GM18502 (cell line): ENCODE data around the gene DEDD2.

Experiments
- ATAC-seq: cut with Tn5 transposase; IDR thresholded peaks from one replicate; pipeline ENCODE4 v1.9.1; 2021; ENCODE audit warnings: mild to moderate bottlenecking; ENCODE audit not compliant: unreplicated experiment, poor library complexity

Gene DEDD2

DNA sequence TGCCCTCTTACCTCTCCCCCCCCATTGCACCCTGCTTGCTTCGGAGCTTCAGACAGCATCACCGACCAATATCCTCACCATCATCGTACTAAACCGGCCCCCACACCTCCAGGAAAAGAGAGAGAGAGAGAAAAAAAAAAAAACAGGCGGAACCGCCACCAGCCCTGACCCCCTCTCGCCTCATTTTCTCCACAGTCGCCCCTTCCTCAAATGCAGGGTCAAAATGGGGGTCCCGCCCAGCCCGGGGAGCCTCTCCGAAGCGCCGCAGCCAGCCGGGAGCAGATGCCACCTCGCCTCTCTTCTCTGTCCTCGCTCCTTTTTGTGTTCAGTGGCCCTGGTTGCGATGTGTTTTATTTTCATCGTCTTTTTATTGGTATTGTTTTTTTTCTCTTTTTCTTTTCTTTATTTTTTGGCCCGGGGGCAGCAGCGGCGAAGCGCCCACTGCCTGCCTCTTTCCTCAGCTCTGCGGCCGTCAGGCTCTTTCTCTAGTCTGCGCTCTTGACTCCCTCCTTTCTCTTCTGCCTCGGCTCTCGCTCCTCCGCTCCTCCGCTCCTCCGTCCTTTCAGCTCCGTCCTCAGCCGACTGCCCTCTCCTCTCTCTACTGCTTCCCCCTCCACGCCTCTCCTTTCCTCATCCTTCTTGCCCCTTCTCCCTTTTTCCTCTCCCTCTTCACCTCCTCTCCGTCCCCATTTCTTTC, 41.4 kb downstream of the DEDD2 start:
- no peak for ATAC-seq

DNA sequence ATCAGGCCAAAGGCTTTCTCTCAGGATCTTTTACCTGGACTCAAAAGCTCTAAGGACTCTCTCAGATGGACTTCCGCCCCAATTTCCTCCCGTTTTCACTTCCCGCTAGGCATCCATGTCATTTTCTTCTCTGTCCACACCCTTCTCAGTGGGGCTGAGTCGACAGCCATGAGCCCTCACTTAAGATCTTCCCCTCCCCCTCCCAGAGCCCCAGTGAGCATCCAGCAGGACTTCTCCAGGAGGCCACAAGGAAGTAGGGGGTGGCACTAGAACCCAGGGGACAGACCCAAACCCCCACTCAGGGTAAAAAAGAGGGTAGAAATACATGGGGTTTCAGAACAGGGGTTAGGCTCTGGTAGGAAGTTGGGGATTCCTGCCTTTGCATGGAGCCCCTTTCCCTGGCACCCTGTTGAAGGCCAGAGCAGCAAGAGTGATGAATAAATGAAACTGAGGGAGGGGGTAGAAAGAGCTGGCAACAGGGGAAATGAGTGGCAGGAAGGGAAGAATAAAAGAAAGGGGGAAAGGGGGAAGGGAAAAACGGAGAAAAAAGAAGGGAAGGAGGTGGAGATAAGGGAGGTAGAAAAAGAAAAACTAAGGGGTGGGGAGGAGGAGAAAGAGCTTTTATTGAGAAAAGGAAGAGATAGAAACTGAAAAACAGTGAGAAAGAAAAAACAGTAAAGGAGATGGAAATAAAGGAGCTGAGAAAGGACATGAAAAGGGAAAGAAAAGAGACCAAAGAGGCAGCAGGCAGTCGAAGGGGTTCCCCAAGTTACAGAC, 42.3 kb downstream of the DEDD2 start:
- ATAC-seq, result no peak

DNA sequence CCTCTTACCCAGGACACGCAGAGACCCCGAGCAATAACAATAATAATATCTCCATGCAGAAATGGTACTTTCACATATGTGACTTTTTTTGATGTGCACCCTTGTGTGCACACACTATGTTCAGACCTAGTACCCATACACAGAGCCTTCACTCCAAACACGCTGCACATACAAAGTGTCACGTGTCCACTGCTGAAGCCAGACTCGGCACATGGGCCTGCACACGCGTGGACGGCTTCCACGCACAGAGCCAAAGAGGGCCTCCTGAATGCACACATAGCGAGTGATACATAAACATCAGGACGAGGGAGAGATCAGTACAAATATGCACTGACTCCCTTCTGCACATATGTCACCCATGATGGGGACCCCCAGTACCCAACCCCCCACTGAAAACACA, 43.3 kb downstream of the DEDD2 start:
- no peak for ATAC-seq

DNA sequence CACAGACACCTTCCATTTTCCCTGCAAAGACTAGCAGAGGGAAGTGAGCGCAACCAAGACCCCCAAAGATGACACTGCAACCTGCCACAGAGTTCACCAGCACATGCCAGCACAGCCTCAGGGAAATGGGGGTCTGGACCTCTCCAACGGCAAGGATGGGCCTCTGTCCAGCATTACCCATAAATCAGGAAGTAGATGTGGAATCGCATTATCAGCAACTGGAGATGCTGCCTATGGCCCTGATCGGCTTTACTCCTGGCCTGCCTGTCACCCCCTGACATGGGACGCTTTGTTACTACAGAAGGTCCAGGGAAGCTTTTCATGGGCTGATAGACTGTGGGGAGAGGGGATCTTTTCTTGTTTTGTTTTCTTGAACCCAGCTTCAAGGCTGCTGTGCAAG, 43.8 kb downstream of the DEDD2 start:
- no peak for ATAC-seq

DNA sequence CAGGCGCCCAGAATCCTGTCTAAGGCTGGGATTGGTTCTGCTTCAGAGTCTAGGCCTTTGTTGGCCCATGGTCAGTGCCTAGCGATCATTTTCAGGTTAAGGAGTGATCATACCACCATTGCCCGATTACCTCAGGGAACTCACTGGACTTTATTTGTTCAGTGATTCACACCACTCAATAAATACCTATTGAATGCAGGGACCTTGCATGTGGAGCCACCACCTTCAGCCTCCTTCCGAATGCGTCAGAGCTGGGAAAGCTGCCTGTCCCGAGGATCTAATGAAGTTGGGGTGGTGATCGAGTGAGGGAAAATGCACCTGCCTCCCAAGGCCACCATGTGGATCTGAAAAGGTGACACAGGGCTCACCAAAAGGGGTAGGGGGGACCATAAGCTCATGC, 45.2 kb downstream of the DEDD2 start:
- ATAC-seq, result no peak

DNA sequence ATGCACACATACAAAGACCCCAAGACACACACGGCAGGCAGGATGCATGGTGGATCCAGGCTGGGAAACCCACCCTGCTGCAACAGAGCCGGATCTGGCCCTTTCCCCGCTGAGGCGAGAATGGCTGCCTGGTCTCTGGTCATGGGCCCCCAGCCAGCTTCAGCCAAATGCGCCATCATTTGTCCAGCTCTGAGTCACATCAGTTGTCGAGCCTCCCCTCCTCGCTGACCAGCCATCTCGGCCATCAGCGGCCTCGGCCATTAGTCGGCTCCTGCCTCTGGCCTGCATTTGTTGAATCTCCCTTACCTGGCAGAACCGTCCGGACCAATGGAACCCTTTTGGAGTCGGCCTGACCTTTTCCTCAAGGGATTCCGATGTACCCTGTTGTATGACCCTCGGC, 46.8 kb downstream of the DEDD2 start:
- ATAC-seq, result no peak

DNA sequence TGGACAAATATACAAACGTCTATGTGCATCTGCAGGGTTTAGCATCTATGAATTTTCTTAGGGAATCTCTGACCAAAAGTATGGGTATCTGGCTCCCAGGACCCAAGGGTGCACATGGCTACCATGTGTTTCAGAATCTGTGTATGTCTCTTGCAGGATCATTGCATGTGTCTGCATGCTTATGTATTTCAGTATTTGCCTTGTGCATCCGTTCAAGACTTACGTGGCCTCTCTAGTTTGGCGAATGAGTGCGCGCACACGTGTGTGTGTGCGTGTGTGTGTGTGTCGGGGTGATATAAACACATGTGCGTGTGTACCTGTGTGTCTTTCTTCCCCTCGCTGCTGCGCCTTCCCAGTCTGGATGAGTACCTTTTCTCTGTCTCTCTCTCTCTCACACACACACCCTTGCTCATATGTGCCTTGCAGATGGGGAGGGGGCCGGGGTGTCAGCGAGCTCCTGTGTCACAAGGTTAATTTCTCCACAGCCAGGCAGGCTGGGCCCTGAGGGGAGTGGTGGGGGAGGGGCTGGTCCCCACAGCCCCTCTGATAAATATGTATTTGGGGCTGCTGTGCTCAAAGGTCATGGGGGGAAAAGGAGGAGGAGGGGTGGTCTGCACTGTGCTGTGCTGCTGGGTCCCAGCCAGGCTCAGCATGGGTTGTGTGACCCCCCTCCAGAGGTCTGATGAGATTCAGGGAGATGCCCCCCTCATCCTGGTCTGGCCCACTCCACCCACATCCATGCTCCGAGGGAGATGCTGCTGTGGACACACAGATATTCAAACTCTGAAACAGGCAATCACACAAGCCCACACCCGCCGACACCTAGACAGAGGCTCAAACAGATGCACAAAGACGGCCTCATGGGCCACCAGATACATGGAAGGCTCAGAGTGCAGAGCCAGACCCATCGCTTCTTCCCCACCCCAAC, 47.7 kb downstream of the DEDD2 start:
- no peak for ATAC-seq

DNA sequence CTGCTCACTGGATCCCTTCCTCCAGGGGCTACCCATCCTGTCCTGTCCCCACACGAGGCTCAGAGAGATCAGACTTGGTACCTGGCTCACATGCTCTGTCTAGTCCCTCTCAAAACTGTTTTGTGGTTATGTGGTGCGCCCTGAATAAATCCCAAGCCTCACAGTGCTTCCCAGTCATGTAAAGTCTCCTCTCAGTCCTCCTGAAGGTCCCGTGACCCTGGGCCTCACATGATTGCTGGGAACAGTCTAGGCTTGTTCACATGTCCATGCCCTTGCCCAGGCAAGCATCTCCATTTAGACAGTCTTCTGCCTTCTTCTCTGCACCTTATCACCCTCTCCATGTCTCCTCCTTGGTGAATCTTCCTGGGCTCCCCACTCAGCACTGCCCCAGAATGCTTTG, 49.3 kb downstream of the DEDD2 start:
- ATAC-seq, result no peak

DNA sequence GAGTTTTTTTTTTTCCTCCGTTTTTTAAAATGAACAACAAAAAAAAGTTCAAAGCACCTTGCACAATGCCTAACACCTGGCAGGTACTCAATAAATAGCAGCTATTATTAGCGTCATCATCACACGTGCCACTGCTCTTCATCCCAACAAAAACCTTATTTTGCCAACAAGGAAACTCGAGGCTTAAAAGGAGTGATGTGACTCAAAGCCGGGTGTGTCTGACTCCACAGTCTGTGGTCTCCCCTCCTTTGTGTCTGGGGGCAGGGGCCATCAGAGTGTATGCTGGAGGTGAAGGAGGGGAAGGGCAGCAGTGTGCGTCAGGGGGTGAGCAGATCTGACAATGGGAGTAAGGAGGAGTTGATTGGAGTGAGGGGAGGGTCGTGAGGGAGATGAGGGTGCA, 51.2 kb downstream of the DEDD2 start:
- no peak for ATAC-seq

DNA sequence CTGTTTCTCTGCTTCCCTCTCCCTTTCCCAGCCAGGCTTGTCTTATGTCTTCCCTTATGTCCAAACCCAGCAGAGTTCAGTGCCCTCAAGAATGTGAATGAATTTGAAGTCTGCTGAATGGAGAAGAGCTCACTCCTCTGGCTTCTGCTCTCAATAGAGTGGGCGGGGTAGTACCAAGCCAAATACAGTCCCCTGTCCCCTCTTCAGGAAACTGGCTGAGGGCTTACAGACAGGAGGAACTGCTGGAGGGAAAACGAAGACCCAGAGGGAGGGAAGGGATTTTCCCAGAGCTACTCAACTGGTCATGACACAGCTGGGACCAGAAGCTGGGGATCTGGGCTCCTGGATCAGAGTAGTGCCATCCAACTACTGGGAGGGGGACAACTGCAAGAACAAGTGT, 52.3 kb downstream of the DEDD2 start:
- ATAC-seq, result no peak

DNA sequence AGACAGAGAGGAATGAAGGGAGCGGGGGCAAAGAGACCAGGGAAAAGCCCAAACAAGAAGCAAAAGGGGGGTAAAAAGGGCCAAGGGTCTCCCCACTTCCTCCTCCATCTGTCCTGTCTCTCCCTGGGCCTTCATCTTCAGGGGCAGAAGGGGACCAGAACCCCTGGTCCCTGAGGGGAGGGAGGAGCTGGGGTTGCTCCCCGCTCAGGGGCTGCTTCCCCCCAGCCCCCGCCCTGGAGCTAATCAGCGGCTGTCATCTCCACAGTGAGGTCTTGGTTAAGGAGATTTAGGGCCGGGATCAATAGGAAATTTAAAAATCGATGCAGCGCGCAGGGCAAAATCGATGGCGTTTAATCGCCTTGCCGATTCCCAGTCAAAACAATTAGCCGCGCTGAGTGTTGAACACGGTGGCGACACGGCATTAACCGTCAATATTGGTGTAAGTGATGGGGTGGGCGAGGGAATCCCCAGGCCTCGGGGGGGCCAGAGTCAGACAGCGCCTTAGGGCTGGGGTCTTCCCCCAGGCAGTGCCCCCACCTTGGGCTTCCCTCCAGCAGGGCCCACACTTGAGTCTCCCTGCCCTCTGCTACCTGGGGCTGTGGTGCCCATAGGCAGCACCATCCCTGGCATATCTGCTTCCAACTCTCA, 55.7 kb downstream of the DEDD2 start:
- no peak for ATAC-seq

DNA sequence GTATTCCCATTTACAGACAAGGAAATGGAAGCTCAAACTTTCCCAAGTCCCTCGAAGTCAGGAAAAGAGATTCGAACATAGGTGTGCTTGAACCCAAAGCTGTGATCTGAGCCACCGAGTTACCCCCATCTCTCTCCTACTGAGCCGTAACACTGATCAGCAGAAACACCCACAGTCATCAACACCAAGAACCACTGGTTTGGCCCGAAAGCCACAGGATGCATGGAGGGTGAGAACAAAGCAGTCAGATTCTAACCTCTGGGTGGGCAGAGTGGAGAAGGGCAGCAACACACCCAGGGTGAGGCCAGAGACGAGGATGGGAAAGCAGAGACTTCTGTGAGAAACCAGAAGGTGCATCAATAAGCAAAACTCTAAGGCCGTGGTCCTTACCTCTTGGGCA, 57.5 kb downstream of the DEDD2 start:
- no peak for ATAC-seq

DNA sequence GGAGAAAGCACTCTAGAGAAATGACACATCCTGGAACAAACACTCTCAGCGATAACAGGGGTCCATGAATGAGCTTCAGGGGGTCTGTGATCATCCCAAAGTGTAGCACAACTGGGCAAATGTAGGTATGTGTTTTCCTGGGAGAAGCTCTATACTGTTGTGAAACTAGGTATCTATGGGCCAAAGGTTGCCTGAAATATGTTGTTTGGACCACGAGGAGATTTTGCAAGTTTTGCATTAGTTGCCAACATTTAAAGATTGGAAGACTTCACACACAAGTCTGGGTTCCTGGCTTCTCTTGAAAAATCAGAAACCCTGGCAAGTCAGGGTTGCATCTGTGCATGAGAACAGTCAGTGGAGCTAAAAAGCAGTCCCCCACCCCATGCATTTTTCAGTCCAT, 58.6 kb downstream of the DEDD2 start:
- ATAC-seq, result no peak

DNA sequence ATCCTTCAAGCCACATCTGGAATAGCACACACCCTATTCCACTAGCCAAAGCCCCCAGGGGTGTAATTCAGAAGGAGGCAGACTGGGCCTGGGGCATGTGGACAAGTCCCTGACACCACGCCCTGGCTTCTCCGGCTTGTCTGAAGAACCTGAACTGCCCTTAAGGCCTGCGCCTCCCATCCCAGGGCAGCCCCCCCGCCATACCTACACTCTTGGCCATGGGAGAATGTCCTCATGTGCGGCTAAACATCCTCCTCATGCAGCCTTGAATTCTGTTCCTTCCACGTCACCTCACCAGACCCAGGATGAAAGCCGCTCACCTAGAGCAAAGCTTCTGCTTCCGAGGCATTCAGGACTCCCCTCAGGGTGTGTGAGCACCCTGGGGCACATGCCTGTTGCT, 60.9 kb downstream of the DEDD2 start:
- ATAC-seq, result no peak

DNA sequence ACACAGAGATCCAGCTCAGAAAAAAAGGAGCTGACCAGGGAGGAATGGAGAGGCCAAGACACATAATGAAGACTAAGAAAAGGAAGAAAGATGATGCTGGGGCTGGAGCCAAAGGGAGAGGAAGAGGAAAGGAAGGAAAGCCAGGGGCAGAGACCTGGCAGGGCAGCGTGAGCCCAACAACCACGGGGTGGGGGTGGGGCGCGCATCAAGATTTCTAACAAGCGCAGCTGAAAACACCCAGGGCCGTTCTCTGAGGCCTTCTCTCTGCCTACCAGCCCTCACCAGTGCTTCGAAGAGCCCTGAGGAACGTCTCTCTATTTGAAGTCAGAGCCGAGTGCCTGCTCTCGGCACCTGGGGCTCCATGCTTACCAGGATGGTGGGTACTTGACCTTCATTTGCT, 61.7 kb downstream of the DEDD2 start:
- ATAC-seq, result no peak

DNA sequence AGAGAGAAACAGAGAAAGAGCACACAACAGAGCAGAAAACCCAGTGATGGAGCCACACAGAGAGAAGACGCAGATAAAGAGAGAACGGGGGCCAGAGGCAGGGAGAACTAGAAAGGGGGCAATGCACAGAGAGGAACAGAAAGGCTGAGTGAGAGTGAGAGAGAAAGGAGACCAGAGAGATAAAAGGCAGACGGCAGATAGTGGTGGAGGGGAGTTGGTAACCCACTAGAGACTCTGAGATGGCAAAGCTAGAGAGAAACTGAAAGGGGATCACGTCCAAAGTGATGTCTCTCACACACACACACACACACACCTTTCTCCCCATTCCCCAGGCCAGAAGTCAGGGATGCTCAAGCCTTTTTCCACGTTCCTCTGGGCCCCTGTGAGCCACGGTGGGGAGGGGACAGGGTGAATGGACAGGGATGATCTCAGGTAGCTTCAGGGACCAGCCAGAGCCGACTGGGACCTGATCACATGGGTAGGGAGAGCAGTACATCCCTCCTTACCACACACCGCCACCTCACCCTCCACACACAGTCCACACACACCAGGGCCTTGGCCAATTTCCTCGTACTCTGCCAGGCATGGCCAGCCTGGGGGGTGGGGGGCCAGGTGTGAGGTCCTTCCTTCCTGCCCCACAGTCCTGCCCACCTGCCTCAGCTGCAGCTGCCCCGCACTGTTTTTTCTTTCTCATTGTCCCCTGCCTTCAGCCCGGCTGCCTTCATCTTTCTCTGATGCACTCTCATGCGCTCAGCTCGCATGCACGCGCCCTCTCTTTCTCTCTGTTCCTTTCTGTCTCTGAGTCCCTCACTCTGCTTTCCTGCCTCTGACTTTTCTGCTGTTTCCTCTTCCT, 62.8 kb downstream of the DEDD2 start:
- ATAC-seq, result no peak

DNA sequence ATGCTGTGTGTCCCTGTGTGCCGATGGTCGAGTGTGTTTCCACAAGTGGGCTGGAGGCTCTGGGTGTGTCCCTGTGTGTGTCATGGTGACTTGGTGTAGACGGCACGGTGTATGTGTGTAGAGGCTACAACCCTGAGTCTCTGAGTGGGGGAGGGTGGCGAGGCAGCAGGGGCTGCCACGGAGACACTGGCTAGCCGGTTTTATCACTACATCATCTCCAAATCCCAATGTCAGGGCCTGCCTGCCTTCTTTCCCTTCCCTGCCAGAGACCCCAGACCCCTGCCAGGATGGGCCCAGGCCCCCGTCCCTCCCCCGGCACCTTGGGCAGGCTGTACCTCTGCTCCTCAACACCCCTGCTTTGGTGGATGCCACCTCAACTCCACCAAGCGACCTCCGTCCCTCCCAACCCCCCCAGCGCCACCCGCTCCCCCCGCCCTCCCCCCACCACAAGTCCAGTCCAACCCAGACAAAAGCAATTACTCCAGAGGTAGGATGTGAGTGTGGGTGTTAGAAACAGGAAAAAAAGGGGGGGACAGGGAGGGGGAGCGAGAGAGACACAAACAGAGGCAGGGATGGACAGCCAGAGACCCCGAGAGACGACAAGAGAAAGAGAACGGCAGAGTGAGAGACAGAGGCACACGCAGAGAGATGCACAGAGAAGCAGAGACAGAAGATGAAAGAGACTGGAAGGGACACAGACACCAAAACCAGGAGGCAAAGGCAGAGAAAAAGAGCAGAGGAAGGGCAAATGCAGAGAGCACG, 63.6 kb downstream of the DEDD2 start:
- ATAC-seq, result no peak

DNA sequence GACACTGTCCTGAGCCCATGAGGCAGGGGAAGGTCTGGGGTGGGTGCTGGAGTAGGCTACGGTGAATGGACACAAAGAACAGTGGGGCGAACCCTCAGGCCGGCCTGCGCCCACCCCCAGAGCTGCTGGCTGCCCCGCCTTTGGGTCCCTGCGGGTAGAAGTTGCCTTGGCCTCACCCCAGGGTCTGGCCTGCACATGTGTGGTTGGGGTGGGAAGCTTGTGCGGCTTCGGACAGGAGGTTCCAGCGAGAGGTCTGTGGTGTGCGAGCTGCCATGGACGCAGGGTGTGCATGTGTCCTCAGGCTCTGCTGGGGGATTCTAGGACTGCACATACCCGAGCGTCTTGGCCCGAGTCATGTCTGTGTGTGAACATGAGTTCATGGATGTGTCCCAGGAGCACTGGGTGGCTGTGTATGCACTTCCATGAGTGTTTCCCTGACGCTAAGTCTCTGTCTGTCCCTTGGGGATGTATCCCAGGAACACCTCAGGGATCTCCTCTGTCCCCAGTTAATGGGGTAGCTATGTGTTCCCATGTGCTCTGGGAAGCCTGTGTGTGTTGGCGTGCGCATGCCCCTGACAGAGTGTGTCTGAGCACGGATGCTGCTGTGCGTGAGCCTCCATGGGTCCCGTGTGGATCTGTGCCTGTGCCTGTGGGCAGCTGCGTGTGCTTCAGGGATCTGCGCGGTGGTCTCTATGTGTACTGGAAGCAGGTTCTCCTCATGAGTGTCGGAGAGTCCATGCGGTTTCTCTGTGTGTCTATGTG, 64.4 kb downstream of the DEDD2 start:
- no peak for ATAC-seq
